NB4 (cell line): ENCODE results near the gene PARP1.
"Not testable (repeated sequence)": the region's sequence is repeated elsewhere in the genome, so short reads cannot be mapped to it uniquely, and the experiment has no call there.

Experiments
- DNase-seq: peaks from one replicate; pipeline ENCODE4 v3.0.0; 2010; ENCODE audit warnings: low read depth
- H3K4me3 ChIP-seq: one replicate; pipeline ENCODE4 v1.5.1; 2011; ENCODE audit warnings: mild to moderate bottlenecking, low read depth, low read length, moderate library complexity
- MYC ChIP-seq: IDR thresholded peaks from 2 replicates; pipeline ENCODE4 v1.6.1; 2011; ENCODE audit warnings: low read depth, low read length
- POLR2A ChIP-seq: IDR thresholded peaks from 2 replicates; pipeline ENCODE4 v1.6.1; 2011; ENCODE audit warnings: mild to moderate bottlenecking; ENCODE audit not compliant: insufficient read length; ENCODE audit errors: extremely low read depth
- TF ChIP-seq, protein P1 (sequence below): IDR thresholded peaks from 2 replicates; pipeline ENCODE4 v1.6.1; 2011; ENCODE audit warnings: low read depth, low read length
- TF ChIP-seq, protein P2 (sequence below): IDR thresholded peaks from one replicate; pipeline ENCODE4 v1.5.1; 2012; ENCODE audit warnings: low read depth, low read length

PARP1 gene

DNA sequence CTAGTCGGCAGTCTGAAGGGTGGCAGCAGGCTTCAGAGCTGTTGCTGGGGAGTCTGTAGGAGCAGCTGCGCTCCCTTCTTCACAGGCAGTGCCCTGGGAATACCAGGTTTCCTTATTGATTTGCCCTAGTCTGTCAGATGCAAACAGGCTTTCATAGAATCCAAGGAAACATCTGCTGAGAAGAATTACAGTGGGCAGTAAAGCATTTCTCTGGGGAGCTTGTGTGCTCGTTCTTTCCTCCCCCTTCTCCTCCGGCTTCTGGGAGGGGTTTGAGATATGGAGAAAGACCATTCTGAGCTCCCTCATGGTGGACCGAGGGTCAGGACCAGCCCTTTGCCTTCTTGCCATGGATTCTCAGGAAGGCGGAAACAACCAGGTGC lies 25.4 kb upstream of the PARP1 start:
- no peak overlapping the region for H3K4me3 ChIP-seq
- TF ChIP-seq, protein P1, sequence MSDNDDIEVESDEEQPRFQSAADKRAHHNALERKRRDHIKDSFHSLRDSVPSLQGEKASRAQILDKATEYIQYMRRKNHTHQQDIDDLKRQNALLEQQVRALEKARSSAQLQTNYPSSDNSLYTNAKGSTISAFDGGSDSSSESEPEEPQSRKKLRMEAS = no peak
- no peak for TF ChIP-seq POLR2A
- TF ChIP-seq, protein P2, sequence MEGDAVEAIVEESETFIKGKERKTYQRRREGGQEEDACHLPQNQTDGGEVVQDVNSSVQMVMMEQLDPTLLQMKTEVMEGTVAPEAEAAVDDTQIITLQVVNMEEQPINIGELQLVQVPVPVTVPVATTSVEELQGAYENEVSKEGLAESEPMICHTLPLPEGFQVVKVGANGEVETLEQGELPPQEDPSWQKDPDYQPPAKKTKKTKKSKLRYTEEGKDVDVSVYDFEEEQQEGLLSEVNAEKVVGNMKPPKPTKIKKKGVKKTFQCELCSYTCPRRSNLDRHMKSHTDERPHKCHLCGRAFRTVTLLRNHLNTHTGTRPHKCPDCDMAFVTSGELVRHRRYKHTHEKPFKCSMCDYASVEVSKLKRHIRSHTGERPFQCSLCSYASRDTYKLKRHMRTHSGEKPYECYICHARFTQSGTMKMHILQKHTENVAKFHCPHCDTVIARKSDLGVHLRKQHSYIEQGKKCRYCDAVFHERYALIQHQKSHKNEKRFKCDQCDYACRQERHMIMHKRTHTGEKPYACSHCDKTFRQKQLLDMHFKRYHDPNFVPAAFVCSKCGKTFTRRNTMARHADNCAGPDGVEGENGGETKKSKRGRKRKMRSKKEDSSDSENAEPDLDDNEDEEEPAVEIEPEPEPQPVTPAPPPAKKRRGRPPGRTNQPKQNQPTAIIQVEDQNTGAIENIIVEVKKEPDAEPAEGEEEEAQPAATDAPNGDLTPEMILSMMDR = no peak
- DNase-seq = no peak

DNA sequence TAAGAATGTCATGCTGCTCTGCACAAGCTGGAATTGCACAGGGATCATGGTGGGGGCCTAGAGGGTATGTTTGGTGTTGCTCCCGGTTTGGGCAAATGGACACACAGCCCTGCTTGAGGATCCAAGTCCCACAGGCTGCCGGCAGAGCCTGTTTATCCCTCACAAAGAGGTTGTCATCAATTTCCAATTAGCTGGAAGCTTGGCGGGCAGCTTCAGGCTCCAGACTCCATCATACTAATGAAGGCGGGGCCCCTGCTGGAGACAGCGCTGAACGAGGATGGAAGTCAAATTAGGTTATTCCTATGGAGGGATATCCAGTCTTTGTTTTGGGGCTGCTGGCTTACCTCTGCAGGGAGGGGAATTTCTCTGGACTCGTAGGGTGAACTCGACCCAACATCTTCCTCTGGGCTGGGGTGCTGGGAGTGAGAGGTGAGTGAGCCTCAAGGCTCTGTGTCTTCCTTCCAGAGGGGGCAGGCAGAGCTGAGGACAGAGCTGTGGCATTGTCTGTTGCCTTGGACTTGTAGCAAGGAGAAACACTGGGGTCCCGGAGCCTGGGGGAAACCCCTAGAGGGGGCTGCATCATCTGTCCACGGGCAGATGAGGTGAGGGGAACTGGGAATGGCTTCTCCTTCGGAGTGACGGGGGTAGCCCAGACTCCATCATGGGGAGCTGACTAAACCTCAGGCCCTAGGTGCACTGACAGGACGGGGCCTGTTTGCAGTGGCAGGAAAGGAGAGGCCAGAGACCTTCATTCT lies 24.9 kb upstream of the PARP1 start:
- H3K4me3 ChIP-seq = no peak overlapping the region
- no peak for TF ChIP-seq MYC
- TF ChIP-seq, protein P2 = no peak
- no peak for TF ChIP-seq POLR2A
- TF ChIP-seq, protein P1 = no peak
- no peak for DNase-seq

DNA sequence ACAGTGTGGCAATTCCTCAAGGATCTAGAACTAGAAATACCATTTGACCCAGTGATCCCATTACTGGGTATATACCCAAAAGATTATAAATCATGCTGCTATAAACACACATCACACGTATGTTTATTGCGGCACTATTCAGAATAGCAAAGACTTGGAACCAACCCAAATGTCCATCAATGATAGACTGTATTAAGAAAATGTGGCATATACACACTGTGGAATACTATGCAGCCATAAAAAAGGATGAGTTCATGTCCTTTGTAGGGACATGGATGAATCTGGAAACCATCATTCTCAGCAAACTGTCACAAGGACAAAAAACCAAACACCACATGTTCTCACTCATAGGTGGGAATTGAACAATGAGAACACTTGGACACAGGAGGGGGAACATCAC lies 24.0 kb upstream of the PARP1 start:
- H3K4me3 ChIP-seq, DNase-seq: not testable (repeated sequence)

DNA sequence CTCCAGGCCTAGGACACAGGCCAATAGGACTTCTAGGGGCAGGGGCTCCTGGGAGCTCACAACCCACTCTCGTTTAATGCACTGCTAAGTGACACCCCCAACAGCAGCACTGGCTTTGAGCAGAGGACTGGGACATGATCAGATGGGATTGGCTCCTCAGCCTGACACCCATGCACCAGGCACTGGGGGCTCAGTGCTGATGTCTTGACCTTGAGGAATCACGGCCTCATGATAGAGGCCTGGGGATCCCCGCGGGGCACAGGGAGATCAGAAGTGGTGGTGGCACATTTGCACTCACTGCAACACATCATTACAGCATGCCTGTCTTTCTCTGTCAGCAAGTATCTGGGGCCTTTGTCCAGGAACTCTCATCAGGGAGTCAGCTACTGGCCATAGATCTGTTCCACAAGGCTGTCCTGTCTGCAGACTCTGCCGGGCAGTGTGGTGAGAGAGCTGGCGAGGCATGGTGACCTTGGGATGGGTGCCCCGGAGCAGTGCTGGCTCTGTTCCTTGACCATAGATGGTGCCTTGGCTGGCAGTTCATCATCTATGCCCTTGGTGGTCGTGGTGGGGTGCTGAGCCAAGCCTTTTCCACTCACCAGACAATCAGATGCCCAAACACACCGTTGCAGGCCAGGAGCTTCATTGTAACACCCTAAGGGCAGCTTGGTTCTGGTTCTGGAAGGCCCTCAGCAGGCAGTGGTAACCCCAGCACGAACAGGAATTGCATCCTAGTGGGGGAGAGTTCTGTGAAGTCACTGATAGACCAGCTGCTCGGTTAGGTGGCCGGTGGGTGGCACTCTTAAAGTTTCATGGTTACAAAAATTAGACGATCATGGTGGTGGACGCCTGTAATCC lies 22.2 kb upstream of the PARP1 start:
- DNase-seq = no peak
- TF ChIP-seq, protein P1 = no peak
- TF ChIP-seq MYC = no peak
- TF ChIP-seq POLR2A = no peak
- TF ChIP-seq, protein P2 = no peak
- no peak overlapping the region for H3K4me3 ChIP-seq

DNA sequence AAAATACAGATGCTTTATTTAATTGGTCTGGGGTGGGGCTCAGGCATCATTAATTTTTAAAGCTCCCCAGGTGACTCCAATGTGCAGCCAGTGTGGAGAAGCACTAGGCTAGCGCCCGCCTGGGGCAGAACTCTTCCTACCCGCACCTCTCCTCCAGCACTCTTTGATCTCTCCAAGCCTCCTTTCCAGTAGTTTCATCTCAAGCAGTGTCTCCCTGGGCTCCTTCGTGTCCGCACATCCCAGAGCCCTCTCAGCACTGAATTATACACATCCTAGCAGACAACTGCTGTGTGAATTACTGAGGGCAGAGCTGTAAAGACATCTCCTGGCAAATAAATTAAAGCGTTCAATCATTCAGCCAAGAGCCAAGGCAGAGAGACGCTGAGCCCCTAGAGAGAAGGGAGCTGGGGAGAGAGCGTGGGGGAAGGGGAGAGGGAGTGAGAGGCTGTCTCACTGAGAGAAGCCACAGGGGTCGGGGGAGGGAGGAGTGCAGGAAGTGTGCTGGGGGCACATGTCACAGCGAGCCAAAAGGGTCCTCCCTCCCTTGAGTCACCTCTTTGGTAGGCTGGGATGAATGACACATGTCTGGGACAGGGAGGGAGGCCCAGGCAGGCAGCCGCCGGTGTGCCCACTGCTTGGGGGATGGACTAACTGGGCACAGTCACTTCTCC lies 21.0 kb upstream of the PARP1 start:
- peak; percentile 88 for DNase-seq
- TF ChIP-seq POLR2A (no peak), MYC (peak; percentile 89)
- TF ChIP-seq, protein P1 = peak; percentile 95
- TF ChIP-seq, protein P2 = no peak
- no peak overlapping the region for H3K4me3 ChIP-seq

DNA sequence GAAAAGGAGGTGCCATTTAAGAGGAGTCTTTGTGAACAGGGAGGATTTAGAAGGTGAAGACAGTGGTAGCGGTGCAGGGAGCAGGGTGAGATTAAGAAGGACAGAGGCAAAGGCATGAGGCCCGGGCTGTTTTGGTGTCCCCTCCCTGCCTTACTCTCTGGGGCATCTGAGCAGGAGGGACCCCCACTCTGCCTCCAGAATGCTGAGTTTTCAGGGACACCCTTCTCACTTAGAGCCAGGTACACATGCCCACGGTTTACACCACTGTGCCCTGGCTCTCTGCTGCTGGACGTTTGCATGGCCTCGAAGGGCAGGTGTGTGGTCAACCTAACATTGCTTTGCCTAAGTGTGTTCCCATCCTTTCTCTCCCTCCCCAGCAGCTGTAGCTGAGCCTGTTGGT lies 20.5 kb upstream of the PARP1 start:
- TF ChIP-seq, protein P1 = no peak
- TF ChIP-seq, protein P2 = no peak
- no peak for TF ChIP-seq POLR2A
- TF ChIP-seq MYC = no peak
- no peak for DNase-seq
- H3K4me3 ChIP-seq = no peak overlapping the region
